ENCODE results near the gene RAB40C. TPM values are rescaled to one million over a fixed set of nuclear protein-coding genes. Genes with fewer than 3 reads are reported as not detected.

Gene RAB40C
- total and polyA plus RNA-seq, 9 of the 15 experiments (the other 6 are each of a cell fraction or from before 2014, with no cell fraction given) = 0.17 to 23.4 (median 8.7) TPM

GRCh38 chr16:590188-590814, 435 bp downstream of the RAB40C start (continued):
- no peak for TF ChIP-seq ZNF407 (IDR thresholded peaks at IDR 0.05; ENCODE audit: low read depth)
- TF ChIP-seq PHB2 (IDR thresholded peaks at IDR 0.05; ENCODE audit: low read depth) = no peak
- TF ChIP-seq USF1 (CRISPR knock-in tag; IDR thresholded peaks at IDR 0.05) = peak; percentile 18; the same call in 1 of the 2 replicates
- TF ChIP-seq E2F5 (CRISPR knock-in tag; IDR thresholded peaks at IDR 0.05) = peak; percentile 81; the same call in 1 of the 2 replicates
- no peak for TF ChIP-seq FOSL1 (tag; conservative IDR thresholded peaks at IDR 0.05)
- TF ChIP-seq MED1 (CRISPR knock-in tag; IDR thresholded peaks at IDR 0.05; ENCODE audit: borderline replicate concordance) = no peak
- TF ChIP-seq GTF2F1 (IDR thresholded peaks at IDR 0.05; ENCODE audit: low read depth, low read length) = no peak
- TF ChIP-seq ZNF717 (CRISPR knock-in tag; IDR thresholded peaks at IDR 0.05) = no peak
- peak; percentile 95 for TF ChIP-seq CHD1 (IDR thresholded peaks at IDR 0.05; ENCODE audit: low read length)
- TF ChIP-seq THAP12 (CRISPR knock-in tag; IDR thresholded peaks at IDR 0.05) = 0 out of 2 replicates have a peak, but pooled peaks have one; percentile 43
- no peak for TF ChIP-seq RFX7 (CRISPR knock-in tag; IDR thresholded peaks at IDR 0.05)
- TF ChIP-seq PRPF4 (IDR thresholded peaks at IDR 0.05; ENCODE audit: insufficient read depth, low read depth, low read length, poor library complexity, severe bottlenecking) = no peak
